ENCODE data around the gene CCDC51. TPM values are rescaled to one million over a fixed set of nuclear protein-coding genes. Genes with fewer than 3 reads are reported as not detected.

The CCDC51 gene
- total and polyA plus RNA-seq, 2 of the 13 experiments (the other 11 are each of a cell fraction or from before 2014, with no cell fraction given): 18.1 to 29.4 TPM

- TF ChIP-seq NR2F6 (IDR thresholded peaks at IDR 0.05) (peak; percentile 70), NR2F6 (CRISPR knock-in tag; IDR thresholded peaks at IDR 0.05) (peak; percentile 69), SNRNP70 (IDR thresholded peaks at IDR 0.05; ENCODE audit: low read depth, low read length) (no peak), ZNF281 (CRISPR knock-in tag; IDR thresholded peaks at IDR 0.05; ENCODE audit: borderline replicate concordance) (peak; percentile 59; the same call in 1 of the 2 replicates), ISL2 (CRISPR knock-in tag; IDR thresholded peaks at IDR 0.05) (no peak), U2AF1 (optimal IDR thresholded peaks at IDR 0.05; ENCODE audit: low read depth, low read length) (no peak), TRIM24 (CRISPR knock-in tag; IDR thresholded peaks at IDR 0.05) (no peak), ZBTB2 (CRISPR knock-in tag; IDR thresholded peaks at IDR 0.05; ENCODE audit: low read depth) (no peak), HMG20A (CRISPR knock-in tag; IDR thresholded peaks at IDR 0.05; ENCODE audit: borderline replicate concordance) (no peak), ZNF605 (CRISPR knock-in tag; IDR thresholded peaks at IDR 0.05) (peak; percentile 23; the same call in 1 of the 2 replicates), ZBTB44 (CRISPR knock-in tag; IDR thresholded peaks at IDR 0.05) (no peak), KDM2A (CRISPR knock-in tag; IDR thresholded peaks at IDR 0.05; ENCODE audit: borderline replicate concordance, low read depth) (peak; percentile 71), ZBTB34 (CRISPR knock-in tag; IDR thresholded peaks at IDR 0.05) (no peak), ZNF280D (CRISPR knock-in tag; IDR thresholded peaks at IDR 0.05) (0 out of 2 replicates have a peak, but pooled peaks have one; percentile 21), HINFP (CRISPR knock-in tag; IDR thresholded peaks at IDR 0.05; ENCODE audit: low read depth) (no peak)
These were observed 41.1 kb downstream of the CCDC51 start (continued) for GRCh38 chr3:48398701-48399386.

Data from HepG2 (cell line).